GM18498 (cell line): ENCODE data around the gene COL26A1.
"Not testable (repeated sequence)": the region's sequence is repeated elsewhere in the genome, so short reads cannot be mapped to it uniquely, and the experiment has no call there.

ENCODE experiments used
- ATAC-seq: cut with Tn5 transposase; IDR thresholded peaks from one replicate; pipeline ENCODE4 v1.9.1; 2021; ENCODE audit warnings: mild to moderate bottlenecking, moderate library complexity; ENCODE audit not compliant: unreplicated experiment

COL26A1 gene

GRCh38 chr7:101547022-101547915 is 184.6 kb downstream of the COL26A1 start:
- ATAC-seq: no peak

- ATAC-seq: no peak
These were observed 185.4 kb downstream of the COL26A1 start for GRCh38 chr7:101547916-101548661.

GRCh38 chr7:101549734-101550133 is 187.1 kb downstream of the COL26A1 start:
- no peak for ATAC-seq

GRCh38 chr7:101550641-101551541 is 188.2 kb downstream of the COL26A1 start:
- ATAC-seq: no peak

GRCh38 chr7:101553018-101553770 is 190.5 kb downstream of the COL26A1 start:
- ATAC-seq: no peak

GRCh38 chr7:101553771-101554445 is 191.2 kb downstream of the COL26A1 start:
- ATAC-seq: no peak

- ATAC-seq: no peak
These were observed 192.1 kb downstream of the COL26A1 start for GRCh38 chr7:101554584-101555268.

GRCh38 chr7:101555269-101555920 is 192.7 kb downstream of the COL26A1 start:
- no peak for ATAC-seq

- no peak for ATAC-seq
These were observed 193.2 kb downstream of the COL26A1 start for GRCh38 chr7:101555921-101556275.

GRCh38 chr7:101556453-101556968 is 193.8 kb downstream of the COL26A1 start:
- ATAC-seq: no peak

- ATAC-seq: no peak
These were observed 194.7 kb downstream of the COL26A1 start for GRCh38 chr7:101557421-101557820.

- ATAC-seq: no peak
These were observed 195.5 kb downstream of the COL26A1 start for GRCh38 chr7:101557978-101558741.

GRCh38 chr7:101558742-101559325 is 196.2 kb downstream of the COL26A1 start:
- ATAC-seq: no peak

GRCh38 chr7:101559586-101559985 is 196.9 kb downstream of the COL26A1 start:
- ATAC-seq: no peak

GRCh38 chr7:101560021-101560420 is 197.3 kb downstream of the COL26A1 start:
- ATAC-seq: not testable (repeated sequence)

- ATAC-seq: no peak
These were observed 198.2 kb downstream of the COL26A1 start for GRCh38 chr7:101560856-101561255.

- ATAC-seq: not testable (repeated sequence)
These were observed 198.6 kb downstream of the COL26A1 start for GRCh38 chr7:101561293-101561692.
